Stimulated activated CD8-positive, alpha-beta memory T cell treated with anti-CD3 and anti-CD28 coated beads, Interleukin-12 subunit alpha, Interleukin-12 subunit beta, amount 100 ng/mL, for 1 hour (primary cell): Measurements from ENCODE around the gene CCT2.

ENCODE experiments used
- DNase-seq: peaks from one replicate; pipeline ENCODE4 v3.0.0-alpha.2; 2020; ENCODE audit warnings: low read depth

Gene CCT2

GRCh38 chr12:69585189-69586062 is at the start of gene CCT2:
CCT2 (plus strand) TSS chr12:69585459; CDS start chr12:69585522, 63 bp downstream.
- peak; percentile 95 for DNase-seq

DNA sequence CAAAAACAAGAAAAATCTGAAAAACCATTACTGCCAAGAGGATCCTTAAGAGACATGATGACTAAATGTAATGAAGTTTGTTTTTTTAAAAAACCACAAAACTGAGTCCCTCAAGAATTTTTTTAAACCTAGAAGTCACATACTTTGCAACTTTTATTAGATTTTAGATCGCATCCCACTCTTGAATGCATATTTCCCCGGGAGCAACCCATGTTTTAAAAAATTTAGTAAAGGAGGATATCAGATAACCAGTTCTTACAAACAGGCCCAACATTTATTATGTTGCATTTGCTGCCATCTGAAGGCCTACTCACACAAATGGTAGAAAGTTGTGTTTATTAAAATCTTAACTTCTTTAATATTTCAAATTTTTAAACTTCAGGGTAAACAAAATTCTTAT is 44.3 kb upstream of the CCT2 start:
- DNase-seq: no peak

DNA sequence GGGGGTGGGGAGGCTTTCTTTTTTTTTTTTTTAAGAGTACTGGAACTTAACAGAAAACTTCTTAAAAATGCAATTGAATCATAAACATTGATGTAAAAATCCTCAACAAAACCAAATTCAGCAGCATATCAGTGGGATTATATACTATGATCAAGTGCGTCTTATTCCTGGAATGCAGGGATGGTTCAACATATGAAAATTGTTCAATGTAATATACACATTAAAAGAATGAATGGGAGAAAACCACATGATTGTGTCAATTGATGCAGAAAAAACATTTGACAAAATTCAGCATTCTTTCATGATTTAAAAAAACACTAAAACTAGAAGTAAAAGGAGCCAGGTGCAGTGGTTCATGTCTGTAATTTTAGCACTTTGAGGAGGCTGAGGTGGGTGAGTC is 41.2 kb upstream of the CCT2 start:
- no peak for DNase-seq

DNA sequence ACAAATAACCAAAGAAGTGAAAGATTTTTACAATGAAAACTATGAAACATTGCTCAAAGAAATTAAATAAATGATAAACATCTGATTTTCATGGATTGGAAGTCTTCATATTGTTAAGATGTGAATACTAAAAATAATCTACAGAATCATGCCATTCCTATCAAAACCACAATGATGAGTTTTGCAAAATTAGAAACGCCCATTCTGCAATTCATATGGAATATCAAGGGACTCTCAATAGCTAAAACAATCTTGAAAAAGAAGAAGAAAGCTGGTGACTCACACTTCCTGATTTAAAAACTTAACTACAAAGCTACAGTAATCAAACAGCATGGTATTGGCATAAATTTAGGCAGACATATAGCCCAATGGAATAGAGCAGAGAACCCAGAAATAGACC is 40.2 kb upstream of the CCT2 start:
- no peak for DNase-seq

DNA sequence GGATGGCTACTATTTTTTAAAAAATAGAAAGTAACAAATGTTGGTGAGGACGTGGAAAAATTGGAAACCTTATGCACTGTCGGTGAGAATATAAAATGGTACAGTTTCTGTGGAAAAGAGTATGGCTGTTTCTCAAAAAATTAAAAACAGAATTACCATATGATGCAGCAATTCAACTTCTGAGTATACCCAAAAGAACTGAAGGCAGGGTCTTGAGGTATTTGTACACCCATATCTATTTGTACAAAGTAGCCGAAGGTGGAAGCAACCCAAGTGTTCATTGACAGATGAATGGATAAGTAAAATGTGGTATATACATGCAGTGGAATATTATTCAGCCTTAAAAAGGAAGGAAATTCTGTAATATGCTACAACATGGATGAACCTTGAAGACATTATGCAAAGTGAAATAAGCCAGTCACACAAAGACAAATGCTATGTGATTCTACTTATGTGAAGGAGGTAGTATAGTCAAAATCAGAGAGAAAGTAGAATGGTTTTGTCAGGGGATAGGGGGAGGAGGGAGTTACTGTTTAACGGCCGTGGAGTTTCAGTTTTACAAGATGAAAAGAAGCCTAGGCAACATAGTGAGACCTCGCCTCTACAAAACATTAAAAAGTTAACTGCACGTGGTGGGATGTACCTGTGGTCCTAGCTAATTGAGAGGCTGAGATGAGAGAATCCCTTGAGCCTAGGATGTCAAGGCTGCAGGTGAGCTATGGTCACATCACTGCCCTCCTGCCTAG is 38.4 kb upstream of the CCT2 start:
- DNase-seq: no peak

DNA sequence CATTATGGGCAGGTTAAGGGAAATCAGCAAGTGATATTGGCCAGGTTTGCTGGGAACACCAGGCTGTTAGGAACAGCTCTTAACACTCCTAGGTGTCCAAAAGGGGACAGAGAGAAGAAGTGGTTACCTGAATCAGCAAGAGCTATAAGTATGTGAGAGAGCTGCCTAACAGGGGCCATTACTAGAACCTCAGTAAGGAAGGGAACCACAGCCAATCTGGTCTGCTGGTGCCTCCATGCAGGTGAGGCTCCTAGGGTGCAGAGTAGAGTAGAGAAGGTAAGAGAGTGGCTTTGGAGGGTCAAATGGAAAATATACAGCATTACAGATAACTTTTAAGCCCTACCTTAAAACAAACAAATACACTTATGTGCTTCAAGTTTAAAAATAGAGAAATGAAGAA is 36.6 kb upstream of the CCT2 start:
- DNase-seq: no peak

DNA sequence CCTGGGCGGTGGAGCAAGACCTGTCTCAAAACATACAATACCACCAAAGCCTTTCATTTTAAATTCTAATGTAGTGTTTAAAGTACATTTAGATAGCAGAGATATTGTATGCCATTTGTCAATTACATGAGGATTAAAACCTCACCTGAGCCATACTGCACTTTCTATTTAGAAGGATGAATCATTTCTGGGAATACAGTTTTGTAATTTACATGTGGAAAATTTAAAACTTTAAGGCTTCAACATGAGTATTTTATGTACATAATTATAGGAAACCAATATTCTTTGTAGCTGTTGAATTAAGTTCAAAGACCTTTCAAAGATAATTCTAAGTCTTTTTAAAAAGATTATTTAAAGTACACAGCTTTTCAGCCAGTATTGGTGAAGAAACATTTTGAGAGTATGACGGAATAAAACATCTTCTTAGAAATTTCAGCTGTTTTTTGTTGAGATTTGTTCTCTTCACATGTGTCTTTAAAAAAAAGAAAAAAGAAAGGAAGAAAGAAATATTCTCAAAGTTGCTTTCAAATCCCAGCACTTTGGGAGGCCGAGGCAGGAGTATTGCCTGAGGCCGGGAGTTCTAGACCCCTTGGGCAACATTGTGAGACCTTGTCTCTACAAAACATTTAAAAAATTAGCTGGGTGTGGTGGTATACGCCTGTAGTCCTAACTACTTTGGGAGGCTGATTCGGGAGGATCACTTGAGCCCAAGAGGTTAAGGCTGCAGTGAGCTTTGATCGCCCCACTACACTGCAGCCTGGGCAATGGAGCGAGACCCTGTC is 34.5 kb upstream of the CCT2 start:
- DNase-seq: no peak

- no peak for DNase-seq
Observed at GRCh38 chr12:69553628-69554248, 31.5 kb upstream of the CCT2 start.

- no peak for DNase-seq
Observed at GRCh38 chr12:69555461-69555860, 29.8 kb upstream of the CCT2 start.

GRCh38 chr12:69556383-69556782 is 28.9 kb upstream of the CCT2 start:
- DNase-seq: no peak

DNA sequence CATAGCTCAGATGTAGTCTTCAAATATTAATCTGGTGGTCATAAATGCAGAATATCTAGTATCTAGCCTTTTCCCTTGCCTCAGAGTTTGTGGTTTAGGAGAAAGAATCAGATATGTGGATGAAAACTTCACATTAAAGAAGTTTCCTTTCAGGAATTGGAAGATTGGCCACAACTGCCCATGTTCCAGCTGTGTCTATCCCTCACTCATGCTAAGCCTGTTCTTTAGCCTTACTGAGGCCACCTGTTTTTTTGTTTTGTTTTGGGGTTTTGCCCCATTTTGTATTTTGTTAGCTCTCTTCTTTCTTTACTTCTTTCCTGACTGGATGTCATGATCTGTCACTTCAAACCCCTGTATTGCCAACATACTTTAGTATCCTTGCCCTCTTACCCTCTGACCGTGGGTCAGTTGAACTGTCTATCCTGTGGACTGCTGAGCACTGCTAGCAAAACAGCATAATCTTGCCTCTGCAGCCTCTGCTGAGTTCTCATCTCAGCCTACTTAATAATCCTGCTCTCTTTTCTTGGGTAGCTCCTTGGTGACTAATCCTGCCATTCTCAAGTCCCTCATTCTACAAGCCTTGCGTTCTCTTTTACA is 22.0 kb upstream of the CCT2 start:
- DNase-seq: no peak

DNA sequence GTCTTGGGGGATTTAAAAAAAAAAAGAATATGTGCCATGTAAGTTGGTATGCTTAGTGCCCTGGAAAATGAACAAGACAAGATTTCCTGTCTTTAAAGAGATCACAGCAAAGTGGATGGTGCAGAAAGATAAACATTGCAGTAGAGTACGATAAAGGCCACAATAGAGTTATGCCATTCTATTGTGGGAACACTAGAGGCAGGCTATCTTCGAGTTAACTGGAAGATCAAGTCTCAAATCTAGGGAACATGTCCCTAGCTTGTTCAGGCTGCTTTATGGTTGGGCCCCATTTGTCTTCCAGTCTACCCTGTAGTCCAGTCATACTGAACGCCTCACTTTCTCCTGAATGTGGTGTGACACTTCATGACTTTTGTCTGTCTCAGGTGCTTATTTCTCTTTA is 18.7 kb upstream of the CCT2 start:
- no peak for DNase-seq

- DNase-seq: no peak
Observed at GRCh38 chr12:69569236-69569635, 16.0 kb upstream of the CCT2 start.

- no peak for DNase-seq
Observed at GRCh38 chr12:69570000-69570516, 15.2 kb upstream of the CCT2 start.

- peak; percentile 27 for DNase-seq
Observed at GRCh38 chr12:69570545-69571399, 14.5 kb upstream of the CCT2 start.

DNA sequence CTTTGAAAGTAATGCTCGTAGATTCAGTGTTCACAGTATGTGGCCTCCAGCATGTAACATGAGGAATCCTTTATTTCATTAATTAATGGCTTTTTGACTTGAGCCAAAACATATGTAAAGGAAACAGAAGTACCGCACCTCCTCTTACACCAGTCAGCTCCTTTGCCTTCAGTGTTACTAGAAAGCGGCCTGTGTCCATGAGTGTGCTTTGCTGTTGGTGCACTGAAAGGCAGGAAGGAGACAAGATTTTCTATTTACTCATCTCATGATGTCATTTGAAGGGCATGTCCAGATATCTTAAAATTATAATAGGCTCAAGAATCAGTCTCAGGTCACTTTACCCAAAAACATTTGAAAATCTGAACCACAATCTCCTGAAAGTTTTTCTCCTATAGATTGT is 9.9 kb upstream of the CCT2 start:
- no peak for DNase-seq

- DNase-seq: no peak
Observed at GRCh38 chr12:69578283-69578682, 7.0 kb upstream of the CCT2 start.

- DNase-seq: no peak
Observed at GRCh38 chr12:69579029-69579428, 6.2 kb upstream of the CCT2 start.

DNA sequence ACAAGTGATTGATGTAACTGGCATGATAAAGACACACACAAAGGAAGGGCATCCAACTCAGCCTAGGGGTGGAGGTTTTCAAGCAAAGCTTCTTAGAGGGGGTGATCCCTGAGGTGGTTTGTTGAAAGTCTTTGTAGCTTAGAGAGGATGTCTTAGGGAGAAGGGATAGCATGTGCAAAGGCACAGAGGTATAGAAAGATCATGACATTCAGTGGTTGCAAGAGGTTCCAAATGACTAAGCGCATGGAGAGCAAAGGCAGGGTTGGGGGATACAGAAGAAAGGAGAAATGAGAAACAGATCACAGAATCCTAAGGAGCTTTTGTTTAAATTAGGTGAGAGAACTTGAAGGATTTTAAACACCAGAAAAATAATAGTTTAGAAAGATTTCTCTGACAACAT is 5.2 kb upstream of the CCT2 start:
- DNase-seq: no peak

DNA sequence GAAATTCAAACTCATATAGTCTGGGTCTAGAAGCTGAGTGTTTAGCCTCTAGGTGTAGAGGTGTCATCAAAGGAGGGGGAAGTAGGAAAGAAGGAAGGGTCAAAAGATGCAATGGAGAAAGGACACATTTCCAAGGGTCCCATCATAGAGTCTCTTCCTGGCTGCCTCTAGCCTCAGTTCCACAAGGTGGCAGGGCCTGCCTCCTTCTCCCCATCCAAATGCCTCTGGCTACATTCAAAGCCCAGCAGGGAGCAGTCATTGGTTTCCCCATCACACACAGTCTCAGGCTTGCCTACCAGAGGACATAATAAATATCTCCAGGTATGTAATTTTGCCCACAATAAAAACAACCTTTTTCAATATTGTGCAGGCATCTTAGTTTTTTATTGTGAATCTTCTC is 2.1 kb upstream of the CCT2 start:
- no peak for DNase-seq

- no peak for DNase-seq
Observed at GRCh38 chr12:69588527-69588926, 3.3 kb downstream of the CCT2 start.
